GM18499 (cell line): ENCODE data around the gene MCM7.

Source experiments
- ATAC-seq: cut with Tn5 transposase; IDR thresholded peaks from one replicate; pipeline ENCODE4 v1.9.1; 2021; ENCODE audit warnings: moderate number of reproducible peaks; ENCODE audit not compliant: insufficient read depth, unreplicated experiment

The MCM7 gene

GRCh38 chr7:100075418-100075817 lies 25.8 kb downstream of the MCM7 start:
- ATAC-seq: no peak

GRCh38 chr7:100074841-100075240 lies 26.4 kb downstream of the MCM7 start:
- no peak for ATAC-seq

- no peak for ATAC-seq
Measured at GRCh38 chr7:100072462-100072861, 28.7 kb downstream of the MCM7 start.

DNA sequence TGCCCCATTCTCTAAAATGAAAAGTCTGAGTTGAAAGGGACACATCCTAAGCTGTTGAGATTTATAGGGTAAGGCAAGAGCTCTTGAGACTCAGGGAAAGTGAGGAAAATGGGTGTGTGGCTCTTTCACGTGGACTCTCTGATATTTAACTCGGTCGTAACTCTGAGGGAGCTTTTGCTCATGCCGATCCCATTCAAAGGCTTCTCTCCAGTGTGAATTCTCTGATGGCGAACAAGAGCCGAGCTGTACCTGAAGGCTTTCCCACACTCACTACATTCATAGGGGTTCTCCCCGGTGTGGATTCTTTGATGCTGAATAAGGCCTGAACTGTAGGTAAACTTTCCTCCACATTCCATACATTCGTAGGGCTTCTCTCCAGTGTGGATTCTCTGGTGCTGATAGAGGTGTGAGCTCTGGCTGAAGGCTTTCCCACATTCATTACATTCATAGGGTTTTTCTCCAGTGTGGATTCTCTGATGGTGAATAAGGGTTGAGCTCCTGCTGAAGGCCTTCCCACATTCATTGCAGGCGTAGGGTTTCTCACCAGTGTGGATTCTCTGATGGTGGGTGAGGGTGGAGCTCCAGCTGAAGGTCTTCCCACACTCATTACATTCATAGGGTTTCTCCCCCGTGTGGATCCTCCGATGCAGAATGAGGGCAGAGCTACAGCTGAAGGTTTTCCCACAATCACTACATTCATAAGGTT lies 30.0 kb downstream of the MCM7 start:
- ATAC-seq: no peak

GRCh38 chr7:100069991-100070390 lies 31.2 kb downstream of the MCM7 start:
- ATAC-seq: no peak

GRCh38 chr7:100066953-100067352 lies 34.2 kb downstream of the MCM7 start:
- ATAC-seq: no peak

- no peak for ATAC-seq
Measured at GRCh38 chr7:100065452-100066186, 35.6 kb downstream of the MCM7 start.

DNA sequence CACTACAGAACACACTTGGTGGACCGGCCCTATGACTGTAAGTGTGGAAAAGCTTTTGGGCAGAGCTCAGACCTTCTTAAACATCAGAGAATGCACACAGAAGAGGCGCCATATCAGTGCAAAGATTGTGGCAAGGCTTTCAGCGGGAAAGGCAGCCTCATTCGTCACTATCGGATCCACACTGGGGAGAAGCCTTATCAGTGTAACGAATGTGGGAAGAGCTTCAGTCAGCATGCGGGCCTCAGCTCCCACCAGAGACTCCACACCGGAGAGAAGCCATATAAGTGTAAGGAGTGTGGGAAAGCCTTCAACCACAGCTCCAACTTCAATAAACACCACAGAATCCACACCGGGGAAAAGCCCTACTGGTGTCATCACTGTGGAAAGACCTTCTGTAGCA lies 37.0 kb downstream of the MCM7 start:
- no peak for ATAC-seq

- ATAC-seq: no peak
Measured at GRCh38 chr7:100063376-100063775, 37.8 kb downstream of the MCM7 start.

- no peak for ATAC-seq
Measured at GRCh38 chr7:100061518-100062193, 39.5 kb downstream of the MCM7 start.

GRCh38 chr7:100059251-100059739 lies 41.9 kb downstream of the MCM7 start:
- ATAC-seq: no peak

DNA sequence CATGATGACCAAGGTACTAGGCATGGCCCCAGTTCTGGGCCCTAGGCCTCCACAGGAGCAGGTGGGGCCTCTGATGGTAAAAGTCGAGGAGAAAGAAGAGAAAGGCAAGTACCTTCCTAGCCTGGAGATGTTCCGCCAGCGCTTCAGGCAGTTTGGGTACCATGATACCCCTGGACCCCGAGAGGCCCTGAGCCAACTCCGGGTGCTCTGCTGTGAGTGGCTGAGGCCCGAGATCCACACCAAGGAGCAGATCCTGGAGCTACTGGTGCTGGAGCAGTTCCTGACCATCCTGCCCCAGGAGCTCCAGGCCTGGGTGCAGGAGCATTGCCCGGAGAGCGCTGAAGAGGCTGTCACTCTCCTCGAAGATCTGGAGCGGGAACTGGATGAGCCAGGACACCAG lies 44.2 kb downstream of the MCM7 start:
- ATAC-seq: no peak

- no peak for ATAC-seq
Measured at GRCh38 chr7:100053215-100053614, 48.0 kb downstream of the MCM7 start.

- no peak for ATAC-seq
Measured at GRCh38 chr7:100051611-100052010, 49.6 kb downstream of the MCM7 start.

DNA sequence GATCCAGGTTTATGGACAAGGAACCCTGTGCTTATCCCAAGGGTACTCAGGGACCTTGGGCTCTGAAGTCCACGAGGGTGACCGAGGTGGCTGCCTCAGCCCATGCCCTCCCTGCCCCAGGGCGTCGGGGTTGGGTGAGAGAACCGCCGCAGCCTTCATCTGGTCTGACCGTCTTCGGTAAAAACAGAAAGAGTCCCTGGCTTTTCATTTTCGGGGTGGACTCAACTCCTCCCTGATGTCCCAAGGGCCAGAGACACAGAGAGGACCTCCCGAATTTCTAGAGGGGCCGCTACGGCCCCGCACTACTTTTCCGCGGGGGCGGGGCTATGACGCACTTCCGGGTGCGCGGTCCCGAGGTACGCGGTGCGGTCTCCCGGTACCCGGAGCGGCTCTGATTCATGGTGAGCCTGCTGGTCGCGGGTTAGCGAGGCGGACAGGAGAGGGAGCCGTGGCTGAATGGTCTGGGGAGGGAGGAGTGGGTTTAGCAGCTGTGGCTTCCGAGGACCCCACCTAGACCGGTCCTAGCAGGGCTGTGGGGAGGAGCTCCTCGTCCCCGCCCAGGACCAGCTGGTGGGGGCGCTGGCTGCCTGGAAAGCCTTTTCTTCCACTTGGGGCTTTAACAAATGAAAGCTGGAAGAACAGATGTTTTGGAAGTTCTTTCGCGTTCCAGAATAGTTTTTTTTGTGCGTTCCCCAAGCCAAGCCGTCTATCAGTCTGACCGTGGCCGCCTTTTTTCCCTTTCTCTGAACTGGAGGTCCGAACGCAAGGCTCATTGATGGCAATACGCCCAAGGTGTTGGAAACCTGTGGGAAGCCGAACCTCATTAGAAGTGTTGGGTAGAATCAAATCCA lies 51.5 kb downstream of the MCM7 start, which contains the start of gene ZSCAN21:
Gene ZSCAN21, plus strand, starts transcription at position 334 of the 851 bp plus-strand sequence. CDS start 7,233 bp downstream, outside the sequence.
- peak; percentile 50 for ATAC-seq

DNA sequence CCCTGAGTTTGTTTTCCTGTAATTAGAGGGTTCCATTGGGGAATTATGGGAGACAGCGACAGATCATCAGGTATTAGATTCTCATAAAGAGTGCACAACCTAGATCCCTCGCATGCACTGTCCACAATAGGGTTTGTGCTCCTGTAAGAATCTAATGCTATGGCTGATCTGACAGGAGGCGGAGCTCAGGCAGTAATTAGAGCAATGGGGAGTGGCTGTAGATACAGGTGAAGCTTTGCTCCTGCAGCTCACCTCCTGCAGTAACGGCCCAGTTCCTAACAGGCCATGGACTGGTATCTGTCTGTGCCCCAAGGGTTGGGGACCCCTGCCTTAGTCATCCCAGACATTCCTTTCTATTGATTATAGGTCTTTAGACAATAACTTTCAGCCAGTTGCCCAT lies 52.5 kb downstream of the MCM7 start:
- no peak for ATAC-seq

DNA sequence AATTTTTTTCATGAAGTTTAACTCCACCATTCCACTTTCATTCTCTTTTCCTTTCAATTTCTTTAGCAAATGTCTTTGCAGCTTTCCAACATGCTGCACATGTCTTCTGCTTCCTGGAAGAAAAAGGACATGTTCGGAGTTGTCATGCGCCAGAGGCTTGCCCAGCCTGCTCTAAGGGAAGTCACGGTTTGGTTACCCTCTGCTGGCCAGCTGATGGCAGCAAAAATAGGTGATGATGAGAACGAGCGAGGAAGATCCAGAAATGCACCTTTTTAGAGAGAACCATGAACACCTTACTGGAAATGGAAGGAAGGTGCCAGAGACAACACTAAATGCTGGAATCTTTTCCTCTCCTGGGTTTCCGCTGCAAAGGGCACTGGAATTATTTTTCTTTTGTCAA lies 56.5 kb downstream of the MCM7 start:
- no peak for ATAC-seq
